GM18909 (cell line): Measurements from ENCODE around the gene CAPZA1.
A peak's percentile ranks its signal among the peaks of the same experiment; 100 is the strongest.
"Not testable (repeated sequence)": the region's sequence is repeated elsewhere in the genome, so short reads cannot be mapped to it uniquely, and the experiment has no call there.

ENCODE experiments used
- ATAC-seq: cut with Tn5 transposase; IDR thresholded peaks from one replicate; pipeline ENCODE4 v1.9.1; 2021; ENCODE audit warnings: mild to moderate bottlenecking; ENCODE audit not compliant: unreplicated experiment, poor library complexity

Gene CAPZA1

GRCh38 chr1:112619518-112620376, at the start of gene CAPZA1:
TSS of gene CAPZA1 (plus strand) at chr1:112619832. CDS start at chr1:112619845, 13 bp downstream.
- peak; percentile 83 for ATAC-seq

- ATAC-seq, result no peak
Measured at GRCh38 chr1:112575154-112575804, 44.4 kb upstream of the CAPZA1 start.

GRCh38 chr1:112576240-112576639, 43.4 kb upstream of the CAPZA1 start:
- no peak for ATAC-seq

GRCh38 chr1:112579801-112580510, 39.7 kb upstream of the CAPZA1 start:
- ATAC-seq, result no peak

- ATAC-seq, result no peak
Measured at GRCh38 chr1:112581586-112582192, 37.9 kb upstream of the CAPZA1 start.

GRCh38 chr1:112583366-112583765, 36.3 kb upstream of the CAPZA1 start:
- no peak for ATAC-seq

- ATAC-seq, result no peak
Measured at GRCh38 chr1:112589766-112590165, 29.9 kb upstream of the CAPZA1 start.

- no peak for ATAC-seq
Measured at GRCh38 chr1:112594208-112594876, 25.3 kb upstream of the CAPZA1 start.

GRCh38 chr1:112599477-112599876, 20.2 kb upstream of the CAPZA1 start:
- ATAC-seq, result no peak

GRCh38 chr1:112603012-112603411, 16.6 kb upstream of the CAPZA1 start:
- ATAC-seq, result no peak

GRCh38 chr1:112603541-112603940, 16.1 kb upstream of the CAPZA1 start:
- ATAC-seq, result no peak

- no peak for ATAC-seq
Measured at GRCh38 chr1:112605633-112606327, 13.9 kb upstream of the CAPZA1 start.

- no peak for ATAC-seq
Measured at GRCh38 chr1:112614460-112615065, 5.1 kb upstream of the CAPZA1 start.

- ATAC-seq, result peak; percentile 1
Measured at GRCh38 chr1:112618114-112618720, 1.4 kb upstream of the CAPZA1 start.

- peak; percentile 30 for ATAC-seq
Measured at GRCh38 chr1:112618721-112619517, 713 bp upstream of the CAPZA1 start, which contains the start of gene ST7L. TSS of gene ST7L (minus strand) at chr1:112619141. CDS start at chr1:112619113, 28 bp downstream.

GRCh38 chr1:112620377-112620695, 704 bp downstream of the CAPZA1 start:
- no peak for ATAC-seq

GRCh38 chr1:112624493-112624892, 4.9 kb downstream of the CAPZA1 start:
- not testable (repeated sequence) for ATAC-seq

GRCh38 chr1:112625696-112626095, 6.1 kb downstream of the CAPZA1 start:
- ATAC-seq, result no peak
